GM19468 (cell line): ENCODE measurements around the gene MYO1E.
"Not testable (repeated sequence)": the region's sequence is repeated elsewhere in the genome, so short reads cannot be mapped to it uniquely, and the experiment has no call there.

Source experiments
- ATAC-seq: cut with Tn5 transposase; IDR thresholded peaks from one replicate; pipeline ENCODE4 v1.9.1; 2021; ENCODE audit warnings: mild to moderate bottlenecking, moderate library complexity, moderate number of reproducible peaks; ENCODE audit not compliant: unreplicated experiment; ENCODE audit errors: extremely low read depth

MYO1E gene

GRCh38 chr15:59388670-59389069, 16.0 kb upstream of the MYO1E start:
- ATAC-seq: no peak

- ATAC-seq: not testable (repeated sequence)
These were observed 14.7 kb upstream of the MYO1E start for GRCh38 chr15:59387196-59387878.

- no peak for ATAC-seq
These were observed 12.5 kb upstream of the MYO1E start for GRCh38 chr15:59385171-59385570.

GRCh38 chr15:59384507-59384906, 11.8 kb upstream of the MYO1E start:
- ATAC-seq: no peak

- no peak for ATAC-seq
These were observed 8.4 kb upstream of the MYO1E start for GRCh38 chr15:59380902-59381610.

GRCh38 chr15:59379531-59379930, 6.9 kb upstream of the MYO1E start:
- ATAC-seq: no peak

- no peak for ATAC-seq
These were observed 6.2 kb upstream of the MYO1E start for GRCh38 chr15:59378855-59379254.

GRCh38 chr15:59377924-59378323, 5.3 kb upstream of the MYO1E start:
- no peak for ATAC-seq

- no peak for ATAC-seq
These were observed 4.1 kb upstream of the MYO1E start for GRCh38 chr15:59376733-59377132.

- no peak for ATAC-seq
These were observed 544 bp upstream of the MYO1E start for GRCh38 chr15:59373215-59373614.

GRCh38 chr15:59371458-59372351, 966 bp downstream of the MYO1E start:
- ATAC-seq: no peak

GRCh38 chr15:59369597-59369996, 3.1 kb downstream of the MYO1E start:
- no peak for ATAC-seq

- ATAC-seq: no peak
These were observed 5.6 kb downstream of the MYO1E start for GRCh38 chr15:59367022-59367451.

- no peak for ATAC-seq
These were observed 6.2 kb downstream of the MYO1E start for GRCh38 chr15:59366333-59367021.

- no peak for ATAC-seq
These were observed 8.4 kb downstream of the MYO1E start for GRCh38 chr15:59364248-59364647.

GRCh38 chr15:59362331-59362730, 10.3 kb downstream of the MYO1E start:
- ATAC-seq: no peak

- ATAC-seq: no peak
These were observed 11.8 kb downstream of the MYO1E start for GRCh38 chr15:59360896-59361295.

GRCh38 chr15:59360305-59360704, 12.4 kb downstream of the MYO1E start:
- no peak for ATAC-seq

GRCh38 chr15:59355730-59356129, 16.9 kb downstream of the MYO1E start:
- ATAC-seq: no peak

- ATAC-seq: no peak
These were observed 18.1 kb downstream of the MYO1E start for GRCh38 chr15:59354417-59355031.
